DOHH2 (cell line): Measurements from ENCODE around the gene RPL39.

Experiments
- H3F3A ChIP-seq: fragments of 200-600 bp; sonication (generic), shearing (Covaris generic); 2 replicates; pipeline ENCODE4 v1.6.0; 2016; ENCODE audit warnings: antibody characterized with exemption, mild to moderate bottlenecking; ENCODE audit not compliant: control insufficient read depth, insufficient read depth
- H3K27ac ChIP-seq: fragments of 200-600 bp; sonication (generic); 2 replicates; pipeline ENCODE4 v1.5.1; 2014; ENCODE audit warnings: low read depth, mild to moderate bottlenecking, low read length, moderate library complexity
- H3K27me3 ChIP-seq: fragments of 200-600 bp; sonication (generic); 2 replicates; pipeline ENCODE4 v1.6.1; 2014; ENCODE audit warnings: mild to moderate bottlenecking, low read length, mixed read lengths; ENCODE audit not compliant: control insufficient read depth
- H3K36me3 ChIP-seq: fragments of 200-600 bp; sonication (generic); 2 replicates; pipeline ENCODE4 v1.6.1; 2014; ENCODE audit warnings: mild to moderate bottlenecking, low read length, moderate library complexity, mixed read lengths; ENCODE audit not compliant: control insufficient read depth
- H3K4me1 ChIP-seq: fragments of 200-600 bp; sonication (generic); 2 replicates; pipeline ENCODE4 v1.6.1; 2014; ENCODE audit warnings: mild to moderate bottlenecking, low read length, mixed read lengths; ENCODE audit not compliant: control insufficient read depth
- H3K4me2 ChIP-seq: fragments of 200-600 bp; sonication (generic); 2 replicates; pipeline ENCODE4 v1.6.0; 2014; ENCODE audit warnings: mild to moderate bottlenecking, low read length, moderate library complexity
- H3K4me3 ChIP-seq: fragments of 200-600 bp; sonication (generic); 2 replicates; pipeline ENCODE4 v1.5.1; 2014; ENCODE audit warnings: mild to moderate bottlenecking, low read length, mixed read lengths
- H3K79me2 ChIP-seq: fragments of 200-600 bp; sonication (generic); 2 replicates; pipeline ENCODE4 v1.6.1; 2014; ENCODE audit warnings: mild to moderate bottlenecking, low read length, mixed read lengths; ENCODE audit not compliant: control insufficient read depth
- H3K9me2 ChIP-seq: fragments of 200-600 bp; sonication (generic); replicated peaks from 2 replicates; pipeline ENCODE4 v1.6.1; 2014; ENCODE audit warnings: mild to moderate bottlenecking, low read length, mixed read lengths; ENCODE audit not compliant: control insufficient read depth
- H3K9me3 ChIP-seq: fragments of 200-600 bp; sonication (generic); 2 replicates; pipeline ENCODE4 v1.6.1; 2014; ENCODE audit warnings: antibody characterized with exemption, low read length, mixed read lengths; ENCODE audit not compliant: control insufficient read depth, insufficient read depth
- H4K20me1 ChIP-seq: fragments of 200-600 bp; sonication (generic); 2 replicates; pipeline ENCODE4 v1.6.0; 2014; ENCODE audit warnings: low read depth, mild to moderate bottlenecking, antibody characterized with exemption, low read length, moderate library complexity; ENCODE audit not compliant: control insufficient read depth, insufficient read depth
- EZH2phosphoT487 ChIP-seq: fragments of 200-600 bp; sonication (generic); IDR thresholded peaks from 2 replicates; pipeline ENCODE4 v1.6.1; 2017; ENCODE audit warnings: borderline replicate concordance, mild to moderate bottlenecking, antibody characterized with exemption, low read length, moderate library complexity, mixed read lengths
- TF ChIP-seq, protein P1 (sequence below): fragments of 200-600 bp; sonication (generic); IDR thresholded peaks from one replicate; pipeline ENCODE4 v1.5.1; 2014; ENCODE audit warnings: antibody characterized with exemption, mild to moderate bottlenecking, low read depth, low read length; ENCODE audit not compliant: poor library complexity, severe bottlenecking

Gene RPL39

DNA sequence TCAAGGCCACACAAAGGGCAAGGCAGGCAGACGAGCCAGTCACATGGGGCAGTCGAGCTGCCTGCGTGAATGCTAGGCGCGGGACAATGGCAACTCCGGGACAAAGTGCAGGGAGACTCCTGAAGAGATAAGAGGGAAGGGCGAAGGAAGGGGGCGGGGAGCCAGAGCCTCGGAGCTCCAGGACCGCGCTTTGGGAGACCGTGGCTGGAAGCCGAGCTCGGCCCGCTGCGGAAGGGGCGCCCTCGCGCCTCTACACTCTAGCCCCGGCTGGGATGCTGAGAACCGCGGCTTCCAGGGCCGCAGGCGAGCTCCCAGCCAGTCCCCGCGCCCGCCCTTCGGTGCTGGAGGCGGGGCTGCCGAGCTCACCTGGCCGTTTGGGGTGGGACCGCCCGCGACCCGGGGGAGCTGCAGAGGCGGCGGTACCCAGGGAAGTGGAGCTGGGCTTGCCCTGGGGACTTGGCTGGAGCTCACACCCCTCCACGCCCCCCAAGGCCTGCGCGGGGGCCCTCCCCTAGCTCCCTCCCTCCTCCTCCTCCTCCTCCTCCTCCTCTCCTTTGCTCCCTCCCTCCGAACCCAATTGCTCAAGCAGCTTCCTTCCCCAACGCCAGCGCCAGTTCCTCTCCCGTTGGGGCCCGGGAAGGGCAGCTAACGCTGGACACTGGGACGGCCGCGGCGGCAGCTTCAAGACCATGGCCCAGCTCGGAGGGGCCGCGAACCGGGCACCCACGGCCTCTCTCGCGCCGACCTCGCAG lies 33.3 kb downstream of the RPL39 start, which contains the start of gene SOWAHD:
Gene SOWAHD, plus strand, starts transcription at position 610 of the 752 bp plus-strand sequence. Its CDS starts 80 bp downstream, at position 690.
- H3K79me2 ChIP-seq, result no peaks in the 10 kb centered on the region
- H3K36me3 ChIP-seq, result no peaks in the 10 kb centered on the region
- H3K9me3 ChIP-seq, result no peaks in the 10 kb centered on the region
- peak within 1 kb of the TSS; percentile 78 for H3K4me3 ChIP-seq
- no peaks in the 10 kb centered on the region for H3K9me2 ChIP-seq
- peak within 1 kb of the TSS; percentile 95 for H3K4me2 ChIP-seq
- H3K27me3 ChIP-seq, result no peaks in the 10 kb centered on the region
- H4K20me1 ChIP-seq, result no peaks in the 10 kb centered on the region
- peaks cover 31% of the 10 kb centered on the region for H3F3A ChIP-seq
- TF ChIP-seq, protein P1, sequence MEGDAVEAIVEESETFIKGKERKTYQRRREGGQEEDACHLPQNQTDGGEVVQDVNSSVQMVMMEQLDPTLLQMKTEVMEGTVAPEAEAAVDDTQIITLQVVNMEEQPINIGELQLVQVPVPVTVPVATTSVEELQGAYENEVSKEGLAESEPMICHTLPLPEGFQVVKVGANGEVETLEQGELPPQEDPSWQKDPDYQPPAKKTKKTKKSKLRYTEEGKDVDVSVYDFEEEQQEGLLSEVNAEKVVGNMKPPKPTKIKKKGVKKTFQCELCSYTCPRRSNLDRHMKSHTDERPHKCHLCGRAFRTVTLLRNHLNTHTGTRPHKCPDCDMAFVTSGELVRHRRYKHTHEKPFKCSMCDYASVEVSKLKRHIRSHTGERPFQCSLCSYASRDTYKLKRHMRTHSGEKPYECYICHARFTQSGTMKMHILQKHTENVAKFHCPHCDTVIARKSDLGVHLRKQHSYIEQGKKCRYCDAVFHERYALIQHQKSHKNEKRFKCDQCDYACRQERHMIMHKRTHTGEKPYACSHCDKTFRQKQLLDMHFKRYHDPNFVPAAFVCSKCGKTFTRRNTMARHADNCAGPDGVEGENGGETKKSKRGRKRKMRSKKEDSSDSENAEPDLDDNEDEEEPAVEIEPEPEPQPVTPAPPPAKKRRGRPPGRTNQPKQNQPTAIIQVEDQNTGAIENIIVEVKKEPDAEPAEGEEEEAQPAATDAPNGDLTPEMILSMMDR, result no peak
- TF ChIP-seq EZH2phosphoT487, result no peak
- H3K27ac ChIP-seq, result peak within 1 kb of the TSS; percentile 100
- peaks cover 73% of the 10 kb centered on the region for H3K4me1 ChIP-seq

DNA sequence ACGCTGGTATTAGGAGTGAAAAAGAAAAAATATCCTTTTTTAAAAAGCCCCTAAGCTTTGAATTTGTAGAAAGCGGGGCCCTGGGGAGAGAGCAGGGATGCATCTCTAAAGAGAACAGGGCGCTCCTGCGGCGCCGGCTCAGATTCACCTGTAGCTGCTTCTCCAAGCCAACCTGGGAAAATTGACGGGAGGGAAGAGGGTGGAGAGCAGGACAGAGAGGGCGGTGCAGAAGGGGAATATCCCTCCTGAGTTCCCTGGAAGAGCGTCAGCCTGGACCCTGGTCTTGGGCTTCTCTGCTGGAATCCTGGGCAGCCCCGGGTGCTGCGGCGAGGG lies 33.8 kb downstream of the RPL39 start:
- Histone ChIP-seq H3K9me2 (no peaks in the 10 kb centered on the region), H4K20me1 (no peaks in the 10 kb centered on the region), H3K27me3 (no peaks in the 10 kb centered on the region), H3K4me2 (peak overlapping the region; percentile 95), H3K9me3 (no peaks in the 10 kb centered on the region), H3K79me2 (no peaks in the 10 kb centered on the region), H3K4me3 (peak overlapping the region; percentile 78), H3K27ac (peak overlapping the region; percentile 100), H3F3A (peaks cover 31% of the 10 kb centered on the region), H3K4me1 (peaks cover 68% of the 10 kb centered on the region), H3K36me3 (no peaks in the 10 kb centered on the region)
- TF ChIP-seq, protein P1, result no peak
- no peak for TF ChIP-seq EZH2phosphoT487

DNA sequence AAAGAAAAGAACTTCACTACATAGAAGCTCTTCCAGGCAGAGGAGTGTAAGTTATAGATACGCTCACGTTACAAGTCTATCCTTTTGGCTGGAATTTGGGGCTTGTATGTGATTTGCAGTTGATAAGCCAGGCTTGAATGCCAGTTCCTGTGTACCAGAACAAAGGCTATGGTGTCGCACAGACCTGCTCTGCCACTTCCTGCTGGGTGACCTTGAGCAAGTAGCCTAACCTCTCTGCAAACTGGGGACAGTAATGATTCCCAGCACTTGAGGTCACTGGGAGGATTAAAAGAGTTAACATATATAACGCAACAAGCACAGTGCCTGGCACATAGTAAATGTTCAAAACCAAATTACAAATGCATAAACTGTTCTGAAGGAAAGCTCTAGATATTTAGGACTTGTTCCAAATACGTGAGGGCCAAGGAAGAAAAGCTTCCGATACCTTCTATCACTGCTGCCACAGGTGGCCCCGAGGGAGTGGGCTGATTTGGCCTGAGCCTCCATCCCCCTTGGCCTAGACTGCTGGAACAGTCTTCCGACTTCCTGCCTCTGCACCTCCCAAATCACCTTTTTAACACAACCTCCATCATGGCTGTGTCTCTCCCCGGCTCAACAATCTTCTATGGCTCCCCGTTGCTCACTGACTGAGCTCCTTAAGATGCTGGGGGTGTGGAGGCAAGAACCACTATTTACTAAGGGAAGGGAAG lies 34.3 kb downstream of the RPL39 start:
- Histone ChIP-seq H3K27me3 (no peaks in the 10 kb centered on the region), H3K4me2 (peak overlapping the region; percentile 95), H3K79me2 (no peaks in the 10 kb centered on the region), H3K9me3 (no peaks in the 10 kb centered on the region), H3F3A (peaks cover 31% of the 10 kb centered on the region), H3K27ac (peak overlapping the region; percentile 100), H4K20me1 (no peaks in the 10 kb centered on the region), H3K4me1 (peaks cover 67% of the 10 kb centered on the region), H3K4me3 (peak overlapping the region; percentile 78), H3K36me3 (no peaks in the 10 kb centered on the region), H3K9me2 (no peaks in the 10 kb centered on the region)
- TF ChIP-seq, protein P1, result no peak
- TF ChIP-seq EZH2phosphoT487, result no peak
